Activated T-cell treated with anti-CD3 and anti-CD28 coated beads for 24 hours (primary cell): Measurements from ENCODE around the gene AGA.

Source experiments
- DNase-seq: peaks from one replicate; pipeline ENCODE4 v3.0.0-alpha.2; 2020; ENCODE audit warnings: low read depth

AGA gene

DNA sequence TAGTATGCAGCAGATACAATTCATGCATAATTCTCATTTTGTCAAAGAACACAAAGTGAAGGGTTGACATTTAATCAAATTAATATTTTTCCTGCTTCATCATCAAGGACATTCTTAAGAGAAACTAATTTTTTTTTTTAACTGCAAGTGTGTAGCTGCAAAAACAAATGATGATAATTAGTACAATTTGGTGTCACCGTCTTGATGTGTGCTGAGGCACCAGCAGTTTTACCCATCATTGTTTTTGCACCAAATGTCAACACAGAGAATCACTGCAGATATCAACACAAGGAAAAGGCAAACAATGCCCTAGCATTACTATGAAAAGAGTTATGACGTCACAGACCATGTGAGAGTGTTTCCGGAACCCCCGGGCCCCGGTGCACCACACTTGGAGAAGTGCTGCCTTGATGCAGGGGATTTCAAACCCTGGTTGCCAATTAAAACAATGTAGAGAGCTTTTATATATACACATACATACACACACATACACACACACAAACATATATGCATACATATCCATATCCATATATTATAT, 55.9 kb downstream of the AGA start:
- DNase-seq = no peak

DNA sequence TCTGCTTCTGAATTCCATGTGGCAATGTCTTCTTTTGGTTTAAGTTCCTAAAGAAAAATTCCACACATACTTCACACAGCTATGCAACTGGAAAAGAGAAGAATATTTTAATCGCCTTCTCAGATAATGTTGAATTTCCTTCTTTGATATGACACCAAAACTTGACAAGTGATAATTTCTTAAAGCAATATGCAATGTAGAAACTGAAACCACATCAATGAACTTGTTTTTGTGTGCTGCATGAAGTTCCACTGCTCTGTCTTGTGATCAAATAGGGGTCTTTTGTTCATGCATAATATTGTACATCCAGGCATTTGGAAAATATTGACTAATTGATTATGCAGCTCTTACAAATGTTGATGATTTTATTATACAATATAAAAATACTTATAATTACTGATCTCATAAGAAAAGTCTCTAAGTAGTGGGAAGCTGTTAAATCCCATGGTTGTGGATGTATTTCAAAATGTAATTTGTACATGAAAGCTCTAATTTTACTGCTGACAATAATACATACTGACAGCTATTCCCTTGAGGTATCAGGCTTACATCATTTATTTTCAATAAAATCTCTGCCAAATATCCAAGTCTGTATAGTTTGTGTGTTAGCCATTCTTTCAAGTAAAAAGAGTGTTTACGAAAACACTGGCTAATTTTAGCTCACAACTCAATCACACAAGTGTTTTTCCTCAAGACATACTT, 56.5 kb downstream of the AGA start:
- no peak for DNase-seq

DNA sequence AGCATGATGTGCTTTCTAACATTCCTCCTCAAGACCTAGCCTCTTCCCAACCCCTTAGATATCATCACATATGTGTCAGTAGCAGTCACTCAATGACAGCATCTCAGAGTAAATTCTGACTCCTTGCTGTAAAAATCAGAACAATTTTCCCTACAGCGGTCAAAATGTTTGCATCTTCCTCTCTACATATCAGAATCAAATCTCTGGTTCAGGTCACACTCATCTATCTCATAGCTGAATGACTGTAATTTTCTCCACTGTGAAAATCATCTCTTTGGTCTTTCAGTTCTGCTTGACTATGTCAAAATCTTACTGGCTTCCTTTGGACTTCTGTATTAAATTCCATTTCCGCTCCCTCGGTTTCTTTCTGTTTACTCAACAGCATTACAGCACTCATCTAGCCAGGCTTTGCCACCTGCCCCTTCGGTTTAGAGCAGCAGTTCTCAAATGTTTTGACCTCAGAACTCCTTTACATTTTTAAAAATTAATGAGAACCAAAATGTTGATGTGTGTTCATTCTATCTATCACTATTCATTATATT, 57.3 kb downstream of the AGA start:
- no peak for DNase-seq

DNA sequence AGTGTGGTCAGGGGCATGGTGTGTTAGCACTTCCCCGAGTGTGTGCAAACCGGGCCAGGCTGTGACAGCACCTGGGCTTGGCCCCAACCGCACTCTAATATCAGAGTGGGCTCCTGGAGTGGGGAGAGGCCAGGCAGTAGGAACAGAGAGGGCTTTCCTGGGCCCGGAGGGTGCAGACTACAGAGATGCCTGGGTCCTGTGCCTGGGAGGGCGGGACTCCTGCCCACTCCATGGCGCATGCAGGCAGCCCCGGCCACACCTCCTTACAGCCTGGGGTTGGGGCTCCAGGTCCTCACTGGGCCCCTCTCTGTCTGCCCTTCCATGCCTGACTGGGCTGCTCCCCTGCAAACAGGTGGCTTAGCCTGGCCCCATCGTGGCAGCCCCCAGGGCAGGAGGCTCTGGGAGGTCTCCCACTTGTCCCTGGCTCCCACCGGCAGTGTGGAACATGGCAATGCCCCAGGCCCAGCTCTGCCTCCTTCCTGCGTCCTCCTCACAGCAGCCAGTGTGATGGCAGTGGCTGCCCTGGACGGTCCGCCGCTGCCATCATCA, 60.4 kb downstream of the AGA start:
- DNase-seq = no peak
